Uterus (tissue), 4 donors: Measurements from ENCODE around the gene CDCP2. TPM values are rescaled to one million over a fixed set of nuclear protein-coding genes. Genes with fewer than 3 reads are reported as not detected.

Experiments used
- DNase-seq, 2 donors: peaks; one replicate each; pipeline ENCODE4 v3.0.0-alpha.2; 2019 to 2020
- H3K27ac ChIP-seq, 2 donors: fragments of 200-600 bp; sonication (generic); 1 replicate in 1 of 2; 2 replicates in 1 of 2; pipeline ENCODE4 v1.5.1; 2016 to 2018
- H3K27me3 ChIP-seq, 2 donors: fragments of 200-600 bp; sonication (generic); one replicate each; pipeline ENCODE4 v1.5.1; 2018 to 2019; ENCODE audit warnings: control low read depth in 1 of 2
- H3K36me3 ChIP-seq, 2 donors: fragments of 200-600 bp; sonication (generic); one replicate each; pipeline ENCODE4 v1.5.1; 2019; ENCODE audit warnings: control low read depth in 1 of 2
- H3K4me1 ChIP-seq, 2 donors: fragments of 200-600 bp; sonication (generic); one replicate each; pipeline ENCODE4 v1.5.1; 2018 to 2019; ENCODE audit warnings: control low read depth in 1 of 2
- H3K4me3 ChIP-seq, 2 donors: fragments of 200-600 bp; sonication (generic); 1 replicate in 1 of 2; 2 replicates in 1 of 2; pipeline ENCODE4 v1.5.1; 2018 to 2019; ENCODE audit warnings: mild to moderate bottlenecking in 1 of 2
- H3K9me3 ChIP-seq, 2 donors: fragments of 200-600 bp; sonication (generic); one replicate each; pipeline ENCODE4 v1.5.1; 2019; ENCODE audit warnings: control low read depth in 1 of 2
- POLR2A ChIP-seq, 2 donors: fragments of 450-650 bp; IDR thresholded peaks; one replicate each; pipeline ENCODE4 v1.6.1; 2016; ENCODE audit warnings: antibody characterized with exemption in 2 of 2, mild to moderate bottlenecking in 1 of 2, moderate library complexity in 1 of 2
- intact Hi-C: fragments of 100-400 bp; cut with DNase I; formaldehyde crosslinking; loops from one replicate; pipeline ENCODE4 v1.15.1; 2023; ENCODE audit warnings: low total_unique reads
- total RNA-seq, 4 donors: library from RNA; depleted of rRNA in 3 of 4; stranded (reverse); fragments of >200 nt in 3 of 4; gene quantifications; one replicate each; pipeline versions ENCODE4 v1.1.0 to v1.2.4, GENCODE V29; 2014 to 2023
- TF ChIP-seq, protein P1 (sequence below), 4 experiments: fragments of 200-600 bp in 2 of 4; fragments of 450-650 bp in 2 of 4; sonication (generic) in 2 of 4; IDR thresholded peaks; one replicate each; pipeline ENCODE4 v1.5.1; 2016 to 2019; ENCODE audit warnings: antibody characterized with exemption in 4 of 4, mild to moderate bottlenecking in 2 of 4, moderate library complexity in 1 of 4
- donor health status: DM: yes; HTN: yes; CAD: no.

CDCP2 gene
- total RNA-seq, 4 donors from 2014 or later: 0.18 to 0.28 TPM; not detected in 2

DNA sequence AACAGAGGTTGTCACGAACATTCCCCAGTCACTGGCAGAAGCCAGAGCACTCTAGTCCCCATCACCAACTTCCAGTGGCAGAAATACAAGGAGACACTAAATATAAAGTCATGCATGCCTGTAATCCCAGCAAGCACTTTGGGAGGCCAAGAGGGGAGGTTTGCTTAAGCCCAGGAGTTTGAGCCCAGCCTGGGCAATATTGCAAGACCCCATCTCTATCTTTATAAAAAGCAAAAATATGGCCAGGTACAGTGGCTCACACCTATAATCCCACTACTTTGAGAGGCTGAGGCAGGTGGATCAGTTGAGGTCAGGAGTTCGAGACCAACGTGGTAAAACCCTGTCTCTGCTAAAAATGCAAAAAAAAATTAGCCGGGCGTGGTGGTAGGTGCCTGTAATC lies 40.7 kb upstream of the CDCP2 start:
- Histone ChIP-seq H3K27ac (no peak overlapping the region), H3K9me3 (no peaks in the 10 kb centered on the region), H3K4me3 (no peak overlapping the region), H3K4me1 (no peaks in the 10 kb centered on the region), H3K27me3 (no peaks in the 10 kb centered on the region), H3K36me3 (no peaks in the 10 kb centered on the region)
- TF ChIP-seq POLR2A (IDR thresholded peaks at IDR 0.05): no peak
- TF ChIP-seq, protein P1, sequence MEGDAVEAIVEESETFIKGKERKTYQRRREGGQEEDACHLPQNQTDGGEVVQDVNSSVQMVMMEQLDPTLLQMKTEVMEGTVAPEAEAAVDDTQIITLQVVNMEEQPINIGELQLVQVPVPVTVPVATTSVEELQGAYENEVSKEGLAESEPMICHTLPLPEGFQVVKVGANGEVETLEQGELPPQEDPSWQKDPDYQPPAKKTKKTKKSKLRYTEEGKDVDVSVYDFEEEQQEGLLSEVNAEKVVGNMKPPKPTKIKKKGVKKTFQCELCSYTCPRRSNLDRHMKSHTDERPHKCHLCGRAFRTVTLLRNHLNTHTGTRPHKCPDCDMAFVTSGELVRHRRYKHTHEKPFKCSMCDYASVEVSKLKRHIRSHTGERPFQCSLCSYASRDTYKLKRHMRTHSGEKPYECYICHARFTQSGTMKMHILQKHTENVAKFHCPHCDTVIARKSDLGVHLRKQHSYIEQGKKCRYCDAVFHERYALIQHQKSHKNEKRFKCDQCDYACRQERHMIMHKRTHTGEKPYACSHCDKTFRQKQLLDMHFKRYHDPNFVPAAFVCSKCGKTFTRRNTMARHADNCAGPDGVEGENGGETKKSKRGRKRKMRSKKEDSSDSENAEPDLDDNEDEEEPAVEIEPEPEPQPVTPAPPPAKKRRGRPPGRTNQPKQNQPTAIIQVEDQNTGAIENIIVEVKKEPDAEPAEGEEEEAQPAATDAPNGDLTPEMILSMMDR (IDR thresholded peaks at IDR 0.05): no peak
- no peak for DNase-seq
- intact Hi-C loops: loop anchor here (10.0 kb wide), 1 partner anchor 301 kb away; no protein-coding TSS in a partner anchor

DNA sequence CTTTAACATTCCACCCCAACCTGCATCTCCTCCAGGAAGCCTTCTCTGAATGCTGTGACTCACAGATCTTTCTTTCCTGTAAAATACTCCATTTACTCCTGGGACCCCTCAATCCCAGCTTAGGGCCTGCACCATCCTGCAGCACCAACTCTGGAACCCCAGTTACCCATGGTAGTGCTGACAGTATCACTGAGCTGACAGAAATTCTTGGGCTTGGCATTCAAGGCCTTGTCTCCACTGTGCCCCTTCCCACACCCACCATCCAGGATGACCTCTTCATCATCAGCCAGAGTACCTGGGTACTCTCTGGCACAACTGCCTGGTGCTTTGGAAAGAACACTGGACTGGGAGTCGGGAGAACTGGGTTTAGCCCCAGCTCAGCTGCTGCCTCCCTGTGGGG lies 38.7 kb upstream of the CDCP2 start:
- H3K4me1 ChIP-seq: no peaks in the 10 kb centered on the region
- intact Hi-C loops: loop anchor here (10.0 kb wide), 1 partner anchor 303 kb away; no protein-coding TSS in a partner anchor
- no peak for DNase-seq
- no peaks in the 10 kb centered on the region for H3K36me3 ChIP-seq
- TF ChIP-seq, protein P1 (IDR thresholded peaks at IDR 0.05): no peak
- no peak for TF ChIP-seq POLR2A (IDR thresholded peaks at IDR 0.05)
- no peak overlapping the region for H3K27ac ChIP-seq
- H3K27me3 ChIP-seq: no peaks in the 10 kb centered on the region
- no peak overlapping the region for H3K4me3 ChIP-seq
- no peaks in the 10 kb centered on the region for H3K9me3 ChIP-seq

GRCh38 chr1:54190526-54190925 lies 37.7 kb upstream of the CDCP2 start:
- no peaks in the 10 kb centered on the region for H3K9me3 ChIP-seq
- H3K27me3 ChIP-seq: no peaks in the 10 kb centered on the region
- no peaks in the 10 kb centered on the region for H3K36me3 ChIP-seq
- no peak overlapping the region for H3K27ac ChIP-seq
- no peaks in the 10 kb centered on the region for H3K4me1 ChIP-seq
- TF ChIP-seq, protein P1 (IDR thresholded peaks at IDR 0.05): no peak
- TF ChIP-seq POLR2A (IDR thresholded peaks at IDR 0.05): no peak
- no peak overlapping the region for H3K4me3 ChIP-seq
- DNase-seq: no peak
- intact Hi-C loops: loop anchor here (10.0 kb wide), 1 partner anchor 304 kb away; no protein-coding TSS in a partner anchor

DNA sequence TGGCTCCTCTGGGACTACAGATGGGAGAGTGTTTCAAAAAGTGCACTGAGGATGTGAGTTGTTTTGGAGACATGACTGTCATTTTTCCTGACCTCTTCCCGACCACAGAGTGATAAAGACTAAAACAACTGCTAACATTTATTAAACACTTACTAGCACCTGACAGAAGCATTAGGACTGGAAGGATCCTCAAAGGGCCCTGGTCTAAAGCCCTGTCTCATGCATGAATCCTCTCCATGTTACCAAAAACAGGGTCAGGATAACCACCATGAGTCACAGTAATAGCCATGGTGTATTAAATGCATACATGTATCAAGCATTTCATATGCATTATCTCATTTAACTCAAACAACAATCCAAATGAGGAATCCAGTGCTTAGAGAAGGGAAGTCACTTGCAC lies 35.5 kb upstream of the CDCP2 start:
- intact Hi-C loops: no loop called here
- no peak overlapping the region for H3K27ac ChIP-seq
- no peaks in the 10 kb centered on the region for H3K9me3 ChIP-seq
- no peaks in the 10 kb centered on the region for H3K4me1 ChIP-seq
- H3K36me3 ChIP-seq: no peaks in the 10 kb centered on the region
- H3K27me3 ChIP-seq: no peaks in the 10 kb centered on the region
- H3K4me3 ChIP-seq: no peak overlapping the region
- TF ChIP-seq, protein P1 (IDR thresholded peaks at IDR 0.05): no peak
- no peak for DNase-seq

DNA sequence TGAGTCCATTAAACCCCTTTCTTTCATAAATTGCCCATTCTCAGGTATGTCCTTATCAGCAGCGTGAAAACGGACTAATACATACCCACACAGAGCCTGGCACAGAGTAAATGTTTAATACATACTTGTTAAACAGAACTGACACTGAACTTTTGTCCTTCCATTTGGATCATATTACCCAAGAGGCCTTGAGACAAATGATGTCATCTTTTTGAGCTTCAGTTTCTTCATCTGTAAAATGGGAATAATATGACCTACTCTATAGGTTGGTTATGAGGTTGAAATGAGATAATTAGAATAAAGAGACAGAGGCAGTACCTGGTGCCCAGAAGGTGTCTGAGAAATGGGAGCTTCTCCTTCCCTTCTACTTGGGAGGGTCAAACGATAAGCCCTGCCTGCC lies 33.3 kb upstream of the CDCP2 start:
- intact Hi-C loops: no loop called here
- Histone ChIP-seq H3K27me3 (no peaks in the 10 kb centered on the region), H3K36me3 (no peaks in the 10 kb centered on the region)

More for the DNA sequence above, 33.3 kb upstream of the CDCP2 start:
- no peaks in the 10 kb centered on the region for H3K4me1 ChIP-seq
- no peak overlapping the region for H3K4me3 ChIP-seq
- no peaks in the 10 kb centered on the region for H3K9me3 ChIP-seq
- no peak overlapping the region for H3K27ac ChIP-seq
- no peak for DNase-seq
- TF ChIP-seq, protein P1 (IDR thresholded peaks at IDR 0.05): no peak
- no peak for TF ChIP-seq POLR2A (IDR thresholded peaks at IDR 0.05)
